Skin of body (tissue), 2 donors: Measurements from ENCODE around the gene MAN2A1. TPM values are rescaled to one million over a fixed set of nuclear protein-coding genes. Genes with fewer than 3 reads are reported as not detected.
A peak's percentile ranks its signal among the peaks of the same experiment; 100 is the strongest.
"Not testable (repeated sequence)": the region's sequence is repeated elsewhere in the genome, so short reads cannot be mapped to it uniquely, and the experiment has no call there.

Experiments
- DNase-seq: peaks from one replicate; lab custom pipeline; 2025; lab: John Stamatoyannopoulos, UW
- total RNA-seq: library from RNA; depleted of rRNA; stranded (reverse); fragments of >200 nt; gene quantifications from one replicate; pipeline ENCODE4 v1.2.3, GENCODE V29; 2014

MAN2A1 gene
- total RNA-seq, 1 donor from 2014 or later, result 53.0 TPM

DNA sequence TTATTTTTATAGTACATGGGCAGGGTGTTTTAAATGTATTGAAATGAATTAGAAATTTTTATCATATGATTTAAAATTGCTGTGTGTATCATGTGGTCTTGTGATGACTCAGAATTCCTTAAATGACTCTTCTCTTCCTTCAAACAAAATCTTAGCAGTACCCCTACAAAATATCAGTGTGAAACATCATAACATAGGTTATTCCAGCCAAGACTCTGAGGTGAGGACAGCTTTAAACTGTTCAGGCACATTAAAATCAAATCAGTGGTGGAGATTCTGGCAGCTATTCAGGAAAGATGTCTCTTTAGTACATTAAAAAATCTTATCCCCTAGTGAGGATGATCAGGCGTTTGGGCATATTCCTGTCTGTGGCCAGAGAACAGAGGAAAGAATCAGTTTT lies 174.0 kb downstream of the MAN2A1 start:
- peak; percentile 4 for DNase-seq

- no peak for DNase-seq
Observed at GRCh38 chr5:109865637-109866036, 175.9 kb downstream of the MAN2A1 start.

- no peak for DNase-seq
Observed at GRCh38 chr5:109866051-109866450, 176.3 kb downstream of the MAN2A1 start.

GRCh38 chr5:109868737-109869136 lies 179.0 kb downstream of the MAN2A1 start:
- no peak for DNase-seq

GRCh38 chr5:109873687-109874086 lies 184.0 kb downstream of the MAN2A1 start:
- no peak for DNase-seq

GRCh38 chr5:109874108-109874507 lies 184.4 kb downstream of the MAN2A1 start:
- DNase-seq, result no peak

GRCh38 chr5:109876030-109876725 lies 186.5 kb downstream of the MAN2A1 start:
- no peak for DNase-seq

- DNase-seq, result no peak
Observed at GRCh38 chr5:109876941-109877669, 187.4 kb downstream of the MAN2A1 start.

GRCh38 chr5:109877670-109878045 lies 187.9 kb downstream of the MAN2A1 start:
- no peak for DNase-seq

- DNase-seq, result no peak
Observed at GRCh38 chr5:109878887-109879286, 189.2 kb downstream of the MAN2A1 start.

DNA sequence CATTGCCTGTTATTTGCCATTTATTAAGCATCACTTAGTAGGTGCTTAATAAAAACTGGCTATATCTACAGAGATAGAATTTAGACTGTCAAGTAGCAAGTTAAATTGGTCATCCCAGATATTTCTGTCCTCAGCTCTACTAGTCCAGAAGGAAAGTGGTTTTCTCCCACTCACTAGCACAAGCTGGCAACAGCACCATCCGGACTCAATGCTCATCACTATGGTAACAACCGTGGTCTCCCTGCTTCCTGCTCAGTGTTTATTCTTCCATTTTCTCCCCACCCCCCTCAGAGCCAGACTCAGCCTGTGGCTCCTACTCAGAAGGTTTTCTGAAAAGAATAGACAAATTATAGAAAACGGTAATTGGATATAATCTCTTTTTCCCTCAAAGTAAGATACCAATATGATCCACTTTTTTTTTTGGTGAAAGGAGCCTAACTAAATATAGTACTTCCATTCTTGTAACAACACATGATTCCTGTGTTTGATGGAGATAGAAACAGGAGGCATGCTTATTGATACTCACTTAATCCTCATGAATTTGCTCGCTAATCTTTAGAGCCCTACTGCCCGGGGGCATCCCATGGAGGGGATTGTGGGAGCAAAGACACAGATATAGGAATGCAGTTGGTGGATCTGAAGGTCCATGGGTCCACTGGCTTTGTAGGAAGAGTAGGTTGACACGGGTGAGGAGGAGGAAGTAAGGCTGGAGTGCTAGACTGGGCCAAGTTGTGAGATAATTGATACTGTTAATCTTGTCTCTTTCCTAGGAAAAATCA lies 191.4 kb downstream of the MAN2A1 start:
- no peak for DNase-seq

GRCh38 chr5:109882546-109882945 lies 192.8 kb downstream of the MAN2A1 start:
- no peak for DNase-seq

GRCh38 chr5:109884676-109885075 lies 194.9 kb downstream of the MAN2A1 start:
- no peak for DNase-seq

- DNase-seq, result no peak
Observed at GRCh38 chr5:109885205-109885604, 195.5 kb downstream of the MAN2A1 start.

DNA sequence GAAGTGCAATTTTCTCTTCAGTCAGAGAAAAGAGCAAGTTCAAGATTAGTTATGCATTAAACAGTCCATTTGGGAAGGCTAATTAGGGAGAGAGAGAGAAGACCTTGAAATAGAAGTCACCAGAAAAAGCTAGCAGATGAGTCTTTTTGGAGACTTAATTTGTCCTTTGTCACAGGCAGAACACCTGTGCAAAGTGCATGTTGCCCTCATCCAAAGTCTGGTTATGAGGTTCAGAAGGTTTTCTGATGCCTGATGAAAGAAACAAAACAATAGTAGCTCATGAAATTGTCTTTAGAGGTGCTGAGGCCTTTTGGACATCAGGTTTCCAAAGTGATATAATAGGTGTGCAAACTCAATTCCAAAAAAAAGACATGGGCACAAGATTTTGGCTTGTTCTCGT lies 199.3 kb downstream of the MAN2A1 start:
- no peak for DNase-seq

DNA sequence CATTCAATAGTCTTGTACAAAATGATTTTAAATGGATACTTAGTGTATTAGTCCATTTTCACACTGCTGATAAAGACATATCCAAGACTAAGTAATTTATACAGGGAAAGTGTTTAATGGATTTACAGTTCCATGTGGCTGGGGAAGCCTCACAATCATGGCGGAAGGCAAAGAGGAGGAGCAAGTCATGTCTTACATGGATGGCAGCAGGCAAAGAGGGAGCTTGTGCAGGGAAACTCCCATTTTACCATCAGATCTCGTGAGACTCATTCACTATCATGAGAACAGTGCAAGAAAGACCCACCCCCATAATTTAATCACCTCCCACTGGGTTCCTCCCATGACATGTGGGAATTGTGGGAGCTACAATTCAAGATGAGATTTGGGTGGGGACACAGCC lies 203.5 kb downstream of the MAN2A1 start:
- DNase-seq, result not testable (repeated sequence)

- DNase-seq, result no peak
Observed at GRCh38 chr5:109898269-109899162, 208.8 kb downstream of the MAN2A1 start.

- DNase-seq, result no peak
Observed at GRCh38 chr5:109899163-109899535, 209.4 kb downstream of the MAN2A1 start.

GRCh38 chr5:109900461-109900860 lies 210.7 kb downstream of the MAN2A1 start:
- no peak for DNase-seq

DNA sequence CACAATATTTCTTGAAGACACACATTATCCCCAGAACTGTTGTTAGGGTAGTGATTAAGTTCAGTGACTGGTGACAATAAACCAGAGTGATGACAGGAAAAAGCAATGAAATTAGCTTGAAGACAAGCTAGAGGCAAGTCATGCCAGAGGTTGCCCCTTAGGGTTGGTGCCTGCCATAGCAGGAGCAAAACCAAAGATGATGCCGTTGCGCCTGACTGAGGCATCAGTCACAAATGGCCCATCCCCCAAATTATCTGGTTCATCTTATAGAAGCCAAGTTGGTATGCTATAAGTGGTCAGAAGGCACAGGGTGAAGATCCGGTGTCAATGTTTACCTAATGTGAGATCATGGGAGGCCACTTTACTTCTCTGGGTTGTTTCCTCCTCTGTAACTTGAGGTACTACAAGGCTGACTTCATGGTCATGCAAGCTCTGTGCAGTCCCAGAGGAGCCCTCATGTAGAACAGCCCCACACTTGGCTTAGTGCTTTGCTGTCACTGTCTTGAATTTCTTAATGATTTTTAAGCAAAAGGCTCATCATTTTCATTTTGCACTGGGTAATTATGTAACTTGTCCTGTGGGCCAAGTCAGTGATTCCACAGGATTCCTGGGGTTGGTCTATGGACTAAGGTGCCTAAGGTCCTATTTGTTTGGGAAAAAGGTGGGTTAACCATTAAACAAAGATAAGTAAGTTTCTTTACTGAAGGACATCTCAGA lies 211.3 kb downstream of the MAN2A1 start:
- no peak for DNase-seq

DNA sequence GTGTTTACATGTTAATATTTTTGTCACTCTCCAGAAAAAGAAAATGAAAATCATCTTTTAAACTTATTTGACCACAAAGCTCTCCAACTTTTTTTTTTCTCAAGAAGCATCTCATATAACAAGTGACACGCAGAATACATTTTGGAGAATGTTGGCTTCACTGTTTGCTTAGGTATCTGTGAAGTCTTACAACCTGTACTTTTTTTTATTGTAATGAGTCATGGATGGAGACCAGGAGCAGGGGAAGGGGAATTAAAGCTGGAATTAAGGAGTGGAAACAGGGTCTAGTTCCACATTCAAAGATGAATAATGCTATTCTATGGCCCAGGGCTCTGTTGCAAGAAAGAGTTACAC lies 211.9 kb downstream of the MAN2A1 start:
- no peak for DNase-seq
